GM19099 (cell line): Measurements from ENCODE around the gene VWA2.

ENCODE experiments used
- POLR2A ChIP-seq: IDR thresholded peaks from 3 replicates; pipeline ENCODE4 v1.6.1; 2011; ENCODE audit warnings: low read depth; ENCODE audit not compliant: insufficient read length; ENCODE audit errors: extremely low read depth

The VWA2 gene

DNA sequence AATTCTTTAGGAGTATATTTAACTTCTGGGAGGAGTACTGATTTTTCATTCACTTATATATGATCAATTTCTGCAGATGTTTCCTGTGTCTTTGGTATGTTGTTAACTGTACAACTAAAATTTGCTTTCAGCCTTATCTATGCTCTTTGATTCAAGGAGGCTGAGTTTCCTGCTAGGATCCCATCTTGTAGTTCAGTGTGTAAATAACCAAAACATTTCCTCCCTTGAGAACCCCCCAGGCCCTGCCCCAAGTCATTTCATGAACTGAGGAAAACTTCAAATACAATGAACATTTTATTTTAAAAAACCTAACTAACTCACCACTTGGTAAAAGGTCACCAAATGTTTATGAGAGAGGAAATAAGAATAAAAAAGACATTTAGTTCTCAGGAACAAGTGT is 55.5 kb downstream of the VWA2 start:
- TF ChIP-seq POLR2A = no peak

DNA sequence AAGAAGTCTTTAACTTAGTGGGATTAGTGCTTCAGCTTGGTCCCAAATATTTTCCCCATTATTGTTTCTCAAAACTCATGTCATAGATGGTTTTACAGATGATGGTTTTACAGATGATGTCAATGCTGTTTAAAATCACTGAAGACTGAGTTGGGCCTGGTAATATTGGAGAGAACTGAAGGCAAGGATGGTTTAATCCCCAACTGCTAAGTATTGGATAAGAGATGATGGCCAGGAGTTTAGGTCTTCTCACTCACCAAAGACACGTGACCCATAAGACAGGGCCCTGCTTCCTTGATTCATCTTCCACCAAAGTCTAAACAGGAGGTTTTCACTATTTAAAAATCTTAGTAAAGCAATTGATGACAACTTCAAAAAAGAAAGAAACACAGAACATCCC is 56.3 kb downstream of the VWA2 start:
- TF ChIP-seq POLR2A = no peak

DNA sequence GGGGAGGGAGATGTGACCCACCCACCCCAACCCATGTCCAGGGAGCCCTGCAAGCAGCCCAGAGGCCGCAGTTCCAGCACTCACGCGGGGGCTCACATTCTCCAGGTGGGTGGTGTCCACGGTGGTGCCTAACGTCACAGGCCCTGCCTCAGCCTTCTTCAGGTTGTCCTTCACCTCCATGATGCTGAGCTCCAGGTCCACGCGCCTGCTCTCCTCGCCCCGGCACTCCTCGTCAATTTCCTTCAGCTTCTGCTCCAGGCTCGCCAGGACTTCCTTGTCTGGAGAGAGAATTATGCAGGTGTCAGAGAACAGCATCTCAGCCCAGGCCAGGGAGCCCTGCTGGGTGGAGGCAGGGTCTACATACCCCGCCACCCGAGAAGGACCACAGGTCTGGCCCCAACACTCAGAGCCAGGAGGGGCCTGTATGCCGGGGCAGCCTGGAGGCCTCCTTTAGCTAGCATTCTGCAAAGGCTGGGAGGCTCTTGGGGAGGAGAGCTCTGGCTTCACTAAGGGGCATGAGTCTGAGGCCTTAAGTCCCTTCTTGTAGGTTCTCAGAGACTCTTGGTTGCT is 58.2 kb downstream of the VWA2 start:
- TF ChIP-seq POLR2A = no peak

GRCh38 chr10:114300036-114300645 is 61.1 kb downstream of the VWA2 start:
- TF ChIP-seq POLR2A = no peak

DNA sequence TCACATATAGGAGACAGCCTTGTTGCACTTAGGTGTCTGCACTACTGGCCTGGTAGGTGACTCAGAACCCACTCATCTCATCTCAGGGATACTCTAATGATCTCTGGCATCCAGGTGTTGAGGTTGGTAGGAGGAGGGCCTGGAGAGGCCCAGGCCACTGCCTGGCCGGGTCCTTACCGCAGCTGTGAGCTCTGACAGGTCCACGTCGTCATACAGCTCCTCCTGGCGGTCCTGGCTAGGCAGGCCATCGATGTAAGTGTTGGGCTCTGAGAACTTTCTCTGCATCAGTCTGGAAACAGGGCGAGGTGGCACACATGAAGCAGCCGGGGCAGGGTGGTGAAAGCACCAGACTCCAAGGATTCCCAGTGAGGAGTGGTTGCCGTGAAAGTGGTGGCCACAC is 62.1 kb downstream of the VWA2 start:
- TF ChIP-seq POLR2A = no peak

GRCh38 chr10:114301951-114302710 is 63.1 kb downstream of the VWA2 start:
- TF ChIP-seq POLR2A = no peak

GRCh38 chr10:114303556-114303955 is 64.5 kb downstream of the VWA2 start:
- no peak for TF ChIP-seq POLR2A

GRCh38 chr10:114304017-114304570 is 65.0 kb downstream of the VWA2 start:
- TF ChIP-seq POLR2A = no peak

DNA sequence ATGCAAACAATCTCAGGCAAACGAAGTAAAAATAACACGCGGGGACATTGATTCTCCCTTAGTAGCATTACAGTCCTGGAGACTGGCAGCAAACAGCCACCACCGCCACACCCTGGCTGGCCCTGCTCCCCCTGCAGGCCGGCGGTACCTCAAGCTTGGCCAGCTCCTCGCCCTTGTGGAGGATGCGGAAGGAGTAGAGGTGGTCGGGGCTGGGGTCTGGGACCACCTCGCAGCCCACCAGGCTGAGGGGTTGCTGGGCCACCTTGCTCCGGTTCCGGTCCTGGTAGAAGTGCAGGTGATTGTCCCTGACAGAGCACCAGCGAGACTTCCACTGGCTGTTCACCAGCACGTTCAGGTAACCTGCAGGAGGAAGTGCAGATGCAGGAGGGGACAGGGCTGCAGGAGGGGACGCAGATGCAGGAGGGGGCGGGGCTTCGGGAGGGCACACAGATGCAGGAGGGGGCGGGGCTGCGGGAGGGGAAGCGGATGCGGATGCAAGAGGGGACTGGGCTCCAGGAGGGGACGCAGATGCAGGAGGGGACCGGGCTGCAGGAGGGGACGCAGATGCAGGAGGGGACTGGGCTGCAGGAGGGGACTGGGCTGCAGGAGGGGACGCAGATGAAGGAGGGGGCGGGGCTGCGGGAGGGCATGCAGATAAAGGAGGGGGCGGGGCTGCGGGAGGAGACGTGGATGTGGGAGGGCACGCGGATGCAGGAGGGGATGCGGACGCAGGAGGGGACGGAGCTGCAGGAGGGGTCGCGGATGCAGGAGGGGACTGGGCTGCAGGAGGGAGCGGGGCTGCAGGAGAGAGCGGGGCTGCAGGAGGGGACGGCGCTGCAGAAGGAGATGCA is 65.7 kb downstream of the VWA2 start:
- no peak for TF ChIP-seq POLR2A

DNA sequence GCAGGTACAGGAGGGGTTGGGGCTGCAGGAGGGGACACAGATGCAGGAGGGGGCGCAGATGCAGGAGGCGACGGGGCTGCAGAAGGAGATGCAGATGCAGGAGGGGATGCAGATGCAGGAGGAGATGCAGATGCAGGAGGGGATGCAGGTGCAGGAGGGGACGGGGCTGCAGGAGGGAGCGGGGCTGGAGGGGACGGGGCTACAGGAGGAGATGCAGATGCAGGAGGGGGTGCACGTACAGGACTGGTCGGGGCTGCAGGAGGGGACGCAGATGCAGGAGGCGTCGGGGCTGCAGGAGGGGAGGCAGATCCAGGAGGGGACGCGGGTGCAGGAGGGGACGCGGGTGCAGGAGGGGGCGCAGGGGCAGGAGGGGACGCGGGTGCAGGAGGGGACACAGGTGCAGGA is 66.5 kb downstream of the VWA2 start:
- TF ChIP-seq POLR2A = no peak

DNA sequence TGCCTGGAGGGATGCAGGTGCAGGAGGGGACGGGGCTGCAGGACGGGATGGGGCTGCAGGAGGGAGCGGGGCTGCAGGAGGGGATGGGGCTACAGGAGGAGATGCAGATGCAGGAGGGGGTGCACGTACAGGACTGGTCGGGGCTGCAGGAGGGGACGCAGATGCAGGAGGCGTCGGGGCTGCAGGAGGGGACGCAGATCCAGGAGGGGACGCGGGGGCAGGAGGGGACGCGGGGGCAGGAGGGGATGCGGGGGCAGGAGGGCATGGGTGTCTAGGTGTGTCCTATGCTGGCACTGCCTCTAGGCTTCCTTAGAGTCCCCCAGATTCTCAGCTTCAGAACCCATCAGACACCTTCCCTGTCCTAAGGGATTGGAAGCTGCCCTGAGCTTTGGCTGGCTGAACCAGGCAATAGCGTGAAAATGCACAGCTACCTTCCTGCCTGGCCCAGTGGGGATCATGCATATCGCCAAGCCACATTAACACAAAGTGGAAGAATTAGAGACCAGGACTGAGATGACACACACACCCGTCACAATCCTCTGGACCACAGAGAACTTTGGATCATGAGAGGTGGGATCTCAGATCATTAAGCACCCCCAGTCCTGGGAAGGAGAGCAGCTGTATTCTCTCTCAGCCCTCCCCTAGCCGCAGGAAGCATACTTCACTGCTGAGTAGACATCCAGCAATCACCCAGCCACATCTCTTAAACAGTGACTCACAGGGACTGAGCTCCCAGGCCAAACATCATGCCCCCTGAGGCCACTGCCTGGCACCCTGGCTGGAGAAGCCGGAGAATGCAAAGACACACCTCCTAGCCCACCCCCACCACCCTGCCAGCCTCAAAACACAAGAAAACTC is 67.3 kb downstream of the VWA2 start:
- no peak for TF ChIP-seq POLR2A

DNA sequence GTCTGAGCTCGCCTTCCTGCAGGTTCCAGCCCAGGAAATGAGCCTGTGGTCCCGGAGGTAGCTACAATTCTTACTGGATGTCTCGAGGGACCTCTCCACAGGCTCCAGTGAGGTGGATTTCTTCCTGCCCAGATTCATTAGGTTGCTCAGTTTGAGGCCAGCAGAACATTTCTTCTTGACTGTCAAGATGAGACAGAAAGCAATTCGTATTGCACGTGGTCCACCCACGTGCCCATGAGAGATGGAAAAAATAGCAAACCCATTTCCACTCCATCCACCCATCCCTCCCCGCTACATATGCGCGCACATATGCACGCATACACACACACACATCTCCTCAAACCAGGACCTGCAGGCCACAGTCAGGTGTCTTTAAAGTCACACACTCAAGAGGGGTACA is 68.7 kb downstream of the VWA2 start:
- TF ChIP-seq POLR2A = no peak

DNA sequence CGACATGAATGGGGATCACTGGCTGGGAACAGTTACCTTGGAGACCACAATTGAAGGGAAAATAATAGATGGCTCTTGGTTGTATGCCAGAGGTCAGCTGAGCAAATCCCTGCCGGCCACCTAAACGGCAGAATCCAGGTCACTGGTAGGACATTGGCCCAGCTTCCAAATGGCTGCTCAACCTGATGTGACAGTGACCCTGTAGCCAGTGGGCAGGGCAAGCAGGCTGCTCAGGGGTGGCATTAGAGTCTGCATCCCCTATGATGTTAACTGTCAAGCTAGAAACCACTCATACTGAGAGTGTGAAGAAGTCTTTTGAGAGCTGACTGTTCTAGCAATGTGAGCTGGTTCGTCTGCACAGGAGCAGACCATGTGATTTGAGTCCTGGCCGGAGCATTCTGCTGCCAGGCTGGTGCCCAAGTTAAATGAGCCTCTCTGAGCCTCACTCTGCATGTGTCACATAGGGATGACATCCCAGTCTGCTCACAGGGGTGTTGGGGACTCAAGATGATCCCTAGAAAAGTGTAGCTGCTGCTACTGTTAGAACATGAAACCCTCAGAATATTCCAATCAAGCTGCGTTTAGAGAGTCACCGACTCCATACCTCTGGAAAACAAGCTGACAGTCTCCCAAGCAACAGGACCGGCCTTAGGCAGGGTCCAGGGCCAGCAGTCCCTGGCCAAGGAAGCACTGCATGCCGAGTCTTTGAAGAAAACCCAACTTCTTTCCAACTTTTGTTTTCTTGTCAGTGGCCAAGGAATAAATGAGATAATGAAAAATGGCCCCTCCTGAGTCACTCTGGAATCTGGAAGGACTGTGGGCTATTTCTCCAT is 69.7 kb downstream of the VWA2 start:
- no peak for TF ChIP-seq POLR2A

- no peak for TF ChIP-seq POLR2A
Measured at GRCh38 chr10:114309364-114309651, 70.3 kb downstream of the VWA2 start.

- TF ChIP-seq POLR2A = no peak
Measured at GRCh38 chr10:114310346-114310745, 71.3 kb downstream of the VWA2 start.
